CD14-positive monocyte (primary cell): Measurements from ENCODE around the gene SPATS2L. TPM values are rescaled to one million over a fixed set of nuclear protein-coding genes. Genes with fewer than 3 reads are reported as not detected.

Source experiments
- DNase-seq, 3 donors: peaks; one replicate each; pipeline ENCODE4 v3.0.0-alpha.2; 2011 to 2022
- H2AFZ ChIP-seq: 2 replicates; pipeline ENCODE4 v1.6.0; 2012; ENCODE audit warnings: mild to moderate bottlenecking, low read depth, low read length, inconsistent platforms; ENCODE audit not compliant: insufficient read depth, poor library complexity, severe bottlenecking
- H3K27ac ChIP-seq, 2 donors: 1 replicate in 1 of 2; 2 replicates in 1 of 2; pipeline ENCODE4 v1.5.1; 2012 to 2013; ENCODE audit warnings: low read length in 2 of 2, control low read depth in 1 of 2, inconsistent platforms in 1 of 2, low read depth in 1 of 2, mild to moderate bottlenecking in 1 of 2
- H3K27me3 ChIP-seq, 2 donors: one replicate each; pipeline versions ENCODE4 v1.6.0 to v1.6.1; 2011 to 2013; ENCODE audit warnings: low read length in 2 of 2; ENCODE audit not compliant: control insufficient read depth in 2 of 2, insufficient read depth in 2 of 2
- H3K36me3 ChIP-seq, 2 donors: replicated peaks in 1 of 2; 1 replicate in 1 of 2; 2 replicates in 1 of 2; pipeline versions ENCODE4 v1.5.1 to v1.6.1; 2012 to 2013; ENCODE audit warnings: low read length in 2 of 2, control low read depth in 1 of 2, inconsistent platforms in 1 of 2, mild to moderate bottlenecking in 1 of 2; ENCODE audit not compliant: insufficient read depth in 2 of 2, control insufficient read depth in 1 of 2
- H3K4me1 ChIP-seq, 2 donors: 1 replicate in 1 of 2; 2 replicates in 1 of 2; pipeline versions ENCODE4 v1.5.1 to v1.6.1; 2012 to 2013; ENCODE audit warnings: low read length in 2 of 2, control low read depth in 1 of 2, inconsistent platforms in 1 of 2, mild to moderate bottlenecking in 1 of 2, moderate library complexity in 1 of 2; ENCODE audit not compliant: insufficient read depth in 2 of 2, control insufficient read depth in 1 of 2
- H3K4me2 ChIP-seq: replicated peaks from 2 replicates; pipeline ENCODE3; 2012; ENCODE audit warnings: low read length, moderate library complexity, mild to moderate bottlenecking; ENCODE audit not compliant: poor library complexity, severe bottlenecking; ENCODE audit errors: extremely low read depth
- H3K4me3 ChIP-seq, 3 experiments: fragments of 200-600 bp in 1 of 3; sonication (generic) in 1 of 3; replicated peaks in 1 of 3; 1 replicate in 2 of 3; 2 replicates in 1 of 3; pipeline ENCODE4 v1.5.1; 2011 to 2013; ENCODE audit warnings: low read length in 3 of 3, mild to moderate bottlenecking in 3 of 3, control low read depth in 2 of 3, low read depth in 2 of 3, inconsistent platforms in 1 of 3, moderate library complexity in 1 of 3
- H3K79me2 ChIP-seq: 2 replicates; pipeline ENCODE4 v1.6.0; 2012; ENCODE audit warnings: mild to moderate bottlenecking, control low read depth, inconsistent platforms, low read length, moderate library complexity; ENCODE audit not compliant: insufficient read depth
- H3K9ac ChIP-seq: 2 replicates; pipeline ENCODE4 v1.6.0; 2017; ENCODE audit warnings: low read length, mild to moderate bottlenecking; ENCODE audit not compliant: insufficient read depth, poor library complexity, severe bottlenecking
- H3K9me3 ChIP-seq, 2 donors: replicated peaks in 1 of 2; 1 replicate in 1 of 2; 2 replicates in 1 of 2; pipeline versions ENCODE4 v1.5.1 to v1.6.1; 2012 to 2013; ENCODE audit warnings: low read length in 2 of 2, control low read depth in 1 of 2; ENCODE audit not compliant: control insufficient read depth in 1 of 2, insufficient read depth in 1 of 2
- H4K20me1 ChIP-seq: 2 replicates; pipeline ENCODE4 v1.6.0; 2012; ENCODE audit warnings: mild to moderate bottlenecking, low read length, control low read depth, moderate library complexity; ENCODE audit not compliant: insufficient read depth
- H3K27ac Mint-ChIP-seq, 7 donors: one replicate each; pipeline ENCODE4 v1.8.0; 2020; ENCODE audit warnings: mild to moderate bottlenecking in 7 of 7, mixed read lengths in 7 of 7, moderate library complexity in 6 of 7, inconsistent platforms in 2 of 7
- H3K27me3 Mint-ChIP-seq, 3 donors: one replicate each; pipeline ENCODE4 v1.8.0; 2021 to 2022; ENCODE audit warnings: low read depth in 3 of 3, mild to moderate bottlenecking in 3 of 3, mixed read lengths in 3 of 3, moderate library complexity in 3 of 3, inconsistent platforms in 1 of 3
- H3K36me3 Mint-ChIP-seq, 2 donors: one replicate each; pipeline ENCODE4 v1.8.0; 2020; ENCODE audit warnings: mixed read lengths in 2 of 2, inconsistent platforms in 1 of 2, mild to moderate bottlenecking in 1 of 2
- H3K4me1 Mint-ChIP-seq: one replicate; pipeline ENCODE4 v1.8.0; 2020; ENCODE audit warnings: mild to moderate bottlenecking, mixed read lengths
- H3K4me3 Mint-ChIP-seq, 2 donors: one replicate each; pipeline ENCODE4 v1.8.0; 2020; ENCODE audit warnings: mild to moderate bottlenecking in 2 of 2, mixed read lengths in 2 of 2, moderate library complexity in 1 of 2
- H3K9me3 Mint-ChIP-seq, 7 donors: one replicate each; pipeline ENCODE4 v1.8.0; 2020 to 2022; ENCODE audit warnings: mixed read lengths in 7 of 7, mild to moderate bottlenecking in 6 of 7, moderate library complexity in 6 of 7, inconsistent platforms in 2 of 7
- WGBS: methylation state at CpG from one replicate; pipeline ENCODE4 v1.1.5; 2013; ENCODE audit warnings: missing lambda C conversion rate; ENCODE audit not compliant: insufficient coverage; 5-methylcytosine and 5-hydroxymethylcytosine counted together
- intact Hi-C, 2 donors: fragments of 100-400 bp; cut with micrococcal nuclease; formaldehyde crosslinking; loops; one replicate each; pipeline versions ENCODE4 v1.15.0 to v1.15.1; 2023
- polyA plus RNA-seq, 3 donors: library from polyadenylated mRNA; depleted of rRNA in 1 of 3; unstranded in 2 of 3; stranded (reverse) in 1 of 3; fragments of 300-500 nt in 2 of 3; fragments of >200 nt in 1 of 3; fragmentation: Illumina TruSeq in 2 of 3; gene quantifications; 1 replicate in 2 of 3; 2 replicates in 1 of 3; pipeline ENCODE4 v1.2.3, GENCODE V29; 2012 to 2021
- TF ChIP-seq, protein P1 (sequence below): fragments of 200-600 bp; IDR thresholded peaks from one replicate; pipeline ENCODE4 v1.8.0; 2022; ENCODE audit warnings: antibody characterized with exemption, mild to moderate bottlenecking

The SPATS2L gene
- polyA plus RNA-seq, 3 donors = 2.7 to 5.2 (median 3.2) TPM

DNA sequence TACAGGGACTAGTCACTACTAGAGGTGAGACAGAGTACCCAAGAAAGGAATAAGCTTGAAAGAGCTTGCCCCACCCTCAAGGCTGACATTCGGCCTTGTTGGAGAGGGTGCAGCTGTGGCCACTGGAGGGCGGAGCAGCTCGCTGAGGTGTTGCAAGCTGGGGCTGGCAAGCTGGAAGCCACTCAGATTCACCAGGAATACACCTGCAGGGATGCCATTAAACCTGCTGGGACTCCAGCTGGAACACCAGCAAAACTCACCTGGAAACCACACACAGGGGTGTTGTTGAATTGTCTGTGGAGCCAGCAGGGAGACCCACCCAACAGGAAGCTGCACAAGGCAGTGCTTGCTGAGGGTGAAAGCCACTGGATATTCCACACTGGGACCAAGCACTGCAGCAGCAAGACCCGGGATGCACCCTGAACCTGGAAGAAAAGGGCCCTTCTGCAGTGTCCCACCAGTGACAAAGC lies 177.3 kb downstream of the SPATS2L start:
- Histone ChIP-seq H3K4me3 (no peak overlapping the region), H3K9ac (no peak overlapping the region), H3K79me2 (no peaks in the 10 kb centered on the region), H3K4me1 (no peaks in the 10 kb centered on the region), H3K4me2 (no peak overlapping the region), H3K36me3 (peaks cover under 1 to 7% of the 10 kb centered on the region in 2 donors), H3K9me3 (no peaks in the 10 kb centered on the region), H4K20me1 (no peaks in the 10 kb centered on the region), H3K27me3 (no peaks in the 10 kb centered on the region), H3K27ac (no peak overlapping the region), H2AFZ (no peak overlapping the region)
- no peak overlapping the region for H3K4me3 Mint-ChIP-seq
- H3K27me3 Mint-ChIP-seq = peaks cover 0 to 5% (median 0%) of the 10 kb centered on the region in 3 donors
- no peaks in the 10 kb centered on the region for H3K9me3 Mint-ChIP-seq
- DNase-seq = no peak
- no peak overlapping the region for H3K27ac Mint-ChIP-seq
- intact Hi-C loops = loop anchor here in 1 of 2 donors (5.0 kb wide), 1 partner anchor 501 kb away; no protein-coding TSS in a partner anchor
- H3K4me1 Mint-ChIP-seq = no peaks in the 10 kb centered on the region
- TF ChIP-seq, protein P1, sequence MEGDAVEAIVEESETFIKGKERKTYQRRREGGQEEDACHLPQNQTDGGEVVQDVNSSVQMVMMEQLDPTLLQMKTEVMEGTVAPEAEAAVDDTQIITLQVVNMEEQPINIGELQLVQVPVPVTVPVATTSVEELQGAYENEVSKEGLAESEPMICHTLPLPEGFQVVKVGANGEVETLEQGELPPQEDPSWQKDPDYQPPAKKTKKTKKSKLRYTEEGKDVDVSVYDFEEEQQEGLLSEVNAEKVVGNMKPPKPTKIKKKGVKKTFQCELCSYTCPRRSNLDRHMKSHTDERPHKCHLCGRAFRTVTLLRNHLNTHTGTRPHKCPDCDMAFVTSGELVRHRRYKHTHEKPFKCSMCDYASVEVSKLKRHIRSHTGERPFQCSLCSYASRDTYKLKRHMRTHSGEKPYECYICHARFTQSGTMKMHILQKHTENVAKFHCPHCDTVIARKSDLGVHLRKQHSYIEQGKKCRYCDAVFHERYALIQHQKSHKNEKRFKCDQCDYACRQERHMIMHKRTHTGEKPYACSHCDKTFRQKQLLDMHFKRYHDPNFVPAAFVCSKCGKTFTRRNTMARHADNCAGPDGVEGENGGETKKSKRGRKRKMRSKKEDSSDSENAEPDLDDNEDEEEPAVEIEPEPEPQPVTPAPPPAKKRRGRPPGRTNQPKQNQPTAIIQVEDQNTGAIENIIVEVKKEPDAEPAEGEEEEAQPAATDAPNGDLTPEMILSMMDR = peak; percentile 17
- H3K36me3 Mint-ChIP-seq = peaks cover 0 to 8% of the 10 kb centered on the region in 2 donors
- 46% methylated on average over 4 of the region's 4 CpGs for WGBS

GRCh38 chr2:200484934-200485333 lies 178.4 kb downstream of the SPATS2L start:
- no peak for DNase-seq
- intact Hi-C loops = loop anchor here in 1 of 2 donors (5.0 kb wide), 1 partner anchor 503 kb away; no protein-coding TSS in a partner anchor
- peaks cover 7 to 16% of the 10 kb centered on the region in 2 donors for H3K36me3 Mint-ChIP-seq
- H2AFZ ChIP-seq = no peak overlapping the region
- TF ChIP-seq, protein P1 = no peak
- WGBS = 100% methylated on average over 2 of the region's 3 CpGs
- H3K79me2 ChIP-seq = no peaks in the 10 kb centered on the region
- no peaks in the 10 kb centered on the region for H3K9me3 ChIP-seq
- H3K27ac ChIP-seq = no peak overlapping the region
- no peaks in the 10 kb centered on the region for H4K20me1 ChIP-seq
- H3K36me3 ChIP-seq = peaks cover 10 to 17% of the 10 kb centered on the region in 2 donors
- H3K9ac ChIP-seq = no peak overlapping the region
- peaks cover 0 to 3% (median 0%) of the 10 kb centered on the region in 3 donors for H3K27me3 Mint-ChIP-seq
- no peaks in the 10 kb centered on the region for H3K4me1 Mint-ChIP-seq
- H3K9me3 Mint-ChIP-seq = no peaks in the 10 kb centered on the region
- no peaks in the 10 kb centered on the region for H3K27me3 ChIP-seq
- no peak overlapping the region for H3K4me3 ChIP-seq
- H3K27ac Mint-ChIP-seq = no peak overlapping the region
- H3K4me2 ChIP-seq = no peak overlapping the region
- H3K4me1 ChIP-seq = no peaks in the 10 kb centered on the region
- H3K4me3 Mint-ChIP-seq = no peak overlapping the region
